Mucosa of rectum (tissue), 2 donors: ENCODE results near the gene EPN2.

Experiments used
- H3K27ac ChIP-seq, 2 donors: one replicate each; pipeline ENCODE4 v1.7.0; 2013; ENCODE audit warnings: inconsistent platforms in 2 of 2, low read depth in 2 of 2, low read length in 2 of 2
- H3K27me3 ChIP-seq, 2 donors: one replicate each; pipeline ENCODE4 v1.7.0; 2013; ENCODE audit warnings: low read length in 2 of 2; ENCODE audit not compliant: control insufficient read depth in 2 of 2, insufficient read depth in 2 of 2
- H3K36me3 ChIP-seq, 2 donors: one replicate each; pipeline ENCODE4 v1.7.0; 2013; ENCODE audit warnings: low read length in 2 of 2; ENCODE audit not compliant: control insufficient read depth in 2 of 2, insufficient read depth in 2 of 2
- H3K4me1 ChIP-seq, 2 donors: one replicate each; pipeline ENCODE4 v1.7.0; 2013; ENCODE audit warnings: low read length in 2 of 2, mild to moderate bottlenecking in 1 of 2; ENCODE audit not compliant: control insufficient read depth in 2 of 2, insufficient read depth in 2 of 2
- H3K4me3 ChIP-seq, 2 donors: one replicate each; pipeline ENCODE4 v1.7.0; 2013; ENCODE audit warnings: low read length in 2 of 2
- H3K9ac ChIP-seq, 2 donors: one replicate each; pipeline ENCODE4 v1.7.0; 2013; ENCODE audit warnings: low read length in 2 of 2, low read depth in 1 of 2, mild to moderate bottlenecking in 1 of 2
- H3K9me3 ChIP-seq, 2 donors: one replicate each; pipeline ENCODE4 v1.7.0; 2013; ENCODE audit warnings: low read length in 2 of 2; ENCODE audit not compliant: control insufficient read depth in 2 of 2
- donor health status: healthy.
- donor health status: Normal muscosa, but diverticular disease.

The EPN2 gene

GRCh38 chr17:19357351-19357750, 120.2 kb downstream of the EPN2 start:
- H3K4me3 ChIP-seq = no peak overlapping the region
- peaks cover 6% of the 10 kb centered on the region in 2 donors for H3K4me1 ChIP-seq
- no peak overlapping the region for H3K27ac ChIP-seq
- no peak overlapping the region for H3K9ac ChIP-seq
- peaks cover 0 to 4% of the 10 kb centered on the region in 2 donors for H3K36me3 ChIP-seq
- no peaks in the 10 kb centered on the region for H3K27me3 ChIP-seq
- H3K9me3 ChIP-seq = no peaks in the 10 kb centered on the region

- H3K4me1 ChIP-seq = peaks cover 6% of the 10 kb centered on the region in 2 donors
- peaks cover 0 to 4% of the 10 kb centered on the region in 2 donors for H3K36me3 ChIP-seq
- H3K9me3 ChIP-seq = no peaks in the 10 kb centered on the region
- no peak overlapping the region for H3K9ac ChIP-seq
- no peak overlapping the region for H3K4me3 ChIP-seq
- H3K27me3 ChIP-seq = no peaks in the 10 kb centered on the region
- H3K27ac ChIP-seq = no peak overlapping the region
Measured at GRCh38 chr17:19357761-19358160, 120.6 kb downstream of the EPN2 start.

GRCh38 chr17:19359151-19359550, 122.0 kb downstream of the EPN2 start:
- Histone ChIP-seq H3K9ac (no peak overlapping the region), H3K9me3 (no peaks in the 10 kb centered on the region), H3K27ac (no peak overlapping the region), H3K27me3 (no peaks in the 10 kb centered on the region), H3K36me3 (peaks cover 0 to 4% of the 10 kb centered on the region in 2 donors), H3K4me1 (peaks cover 6 to 11% of the 10 kb centered on the region in 2 donors), H3K4me3 (no peak overlapping the region)

- Histone ChIP-seq H3K27ac (no peak overlapping the region), H3K4me1 (peaks cover 6 to 11% of the 10 kb centered on the region in 2 donors), H3K36me3 (peaks cover 0 to 4% of the 10 kb centered on the region in 2 donors), H3K27me3 (no peaks in the 10 kb centered on the region), H3K4me3 (no peak overlapping the region), H3K9ac (no peak overlapping the region), H3K9me3 (no peaks in the 10 kb centered on the region)
Measured at GRCh38 chr17:19359856-19360255, 122.7 kb downstream of the EPN2 start.

- peaks cover 6 to 11% of the 10 kb centered on the region in 2 donors for H3K4me1 ChIP-seq
- no peak overlapping the region for H3K27ac ChIP-seq
- H3K9ac ChIP-seq = no peak overlapping the region
- H3K9me3 ChIP-seq = no peaks in the 10 kb centered on the region
- H3K36me3 ChIP-seq = peaks cover 0 to 4% of the 10 kb centered on the region in 2 donors
- no peak overlapping the region for H3K4me3 ChIP-seq
- no peaks in the 10 kb centered on the region for H3K27me3 ChIP-seq
Measured at GRCh38 chr17:19360772-19361171, 123.6 kb downstream of the EPN2 start.

GRCh38 chr17:19361326-19361725, 124.2 kb downstream of the EPN2 start:
- no peak overlapping the region for H3K9ac ChIP-seq
- H3K4me1 ChIP-seq = peaks cover 6 to 11% of the 10 kb centered on the region in 2 donors
- no peak overlapping the region for H3K27ac ChIP-seq
- no peaks in the 10 kb centered on the region for H3K27me3 ChIP-seq
- H3K4me3 ChIP-seq = no peak overlapping the region
- H3K9me3 ChIP-seq = no peaks in the 10 kb centered on the region
- peaks cover 0 to 4% of the 10 kb centered on the region in 2 donors for H3K36me3 ChIP-seq

- Histone ChIP-seq H3K36me3 (peaks cover 0 to 4% of the 10 kb centered on the region in 2 donors), H3K4me3 (peak overlapping the region; percentile 88 to 92), H3K27me3 (no peaks in the 10 kb centered on the region), H3K9me3 (no peaks in the 10 kb centered on the region), H3K9ac (peak overlapping the region; percentile 7 to 57), H3K4me1 (peaks cover 6 to 11% of the 10 kb centered on the region in 2 donors), H3K27ac (peak overlapping the region in 1 of 2 donors; percentile 94)
Measured at GRCh38 chr17:19361944-19362276, 124.7 kb downstream of the EPN2 start.

GRCh38 chr17:19362277-19363113, 125.3 kb downstream of the EPN2 start, which contains the start of gene B9D1:
TSS of gene B9D1 (minus strand) at chr17:19362723. CDS start at chr17:19362569, 154 bp downstream.
- Histone ChIP-seq H3K27ac (peak within 1 kb of the TSS; percentile 94), H3K4me3 (peak within 1 kb of the TSS; percentile 88 to 92), H3K9ac (peak within 1 kb of the TSS; percentile 63 to 82), H3K9me3 (no peaks in the 10 kb centered on the region), H3K36me3 (no peaks in the 10 kb centered on the region), H3K4me1 (peaks cover 6 to 11% of the 10 kb centered on the region in 2 donors), H3K27me3 (no peaks in the 10 kb centered on the region)

GRCh38 chr17:19363114-19363438, 125.9 kb downstream of the EPN2 start:
- H3K27ac ChIP-seq = peak overlapping the region; percentile 94
- no peaks in the 10 kb centered on the region for H3K27me3 ChIP-seq
- H3K4me1 ChIP-seq = peaks cover 6 to 11% of the 10 kb centered on the region in 2 donors
- no peaks in the 10 kb centered on the region for H3K36me3 ChIP-seq
- no peaks in the 10 kb centered on the region for H3K9me3 ChIP-seq
- peak overlapping the region; percentile 88 to 92 for H3K4me3 ChIP-seq
- H3K9ac ChIP-seq = peak overlapping the region; percentile 63 to 82

GRCh38 chr17:19363460-19364035, 126.4 kb downstream of the EPN2 start:
- no peak overlapping the region for H3K27ac ChIP-seq
- H3K36me3 ChIP-seq = no peaks in the 10 kb centered on the region
- peaks cover 6 to 11% of the 10 kb centered on the region in 2 donors for H3K4me1 ChIP-seq
- no peaks in the 10 kb centered on the region for H3K9me3 ChIP-seq
- H3K9ac ChIP-seq = no peak overlapping the region
- no peak overlapping the region for H3K4me3 ChIP-seq
- H3K27me3 ChIP-seq = no peaks in the 10 kb centered on the region
